K562 (cell line): Measurements from ENCODE around the gene TRIM27. TPM values are rescaled to one million over a fixed set of nuclear protein-coding genes. Genes with fewer than 3 reads are reported as not detected.

Experiments
- DIDO1 ChIP-seq: fragments of 450-650 bp; IDR thresholded peaks from 2 replicates; pipeline ENCODE4 v1.6.1; 2016; ENCODE audit warnings: low read depth, missing biosample characterization, missing genetic modification characterization
- EP300 ChIP-seq: IDR thresholded peaks from 2 replicates; pipeline ENCODE4 v1.6.1; 2012; ENCODE audit warnings: low read length, improper control_type of control experiment
- ERF ChIP-seq: fragments of 450-650 bp; formaldehyde crosslinking; IDR thresholded peaks from 2 replicates; pipeline ENCODE4 v1.4.0; 2020; ENCODE audit warnings: mild to moderate bottlenecking, mixed read lengths
- HDAC1 ChIP-seq, 2 experiments: fragments of 450-650 bp; IDR thresholded peaks; 2 replicates each; pipeline ENCODE4 v1.6.1; 2016 to 2017; ENCODE audit warnings: inconsistent platforms in 1 of 2, mild to moderate bottlenecking in 1 of 2, moderate library complexity in 1 of 2
- LARP7 ChIP-seq: fragments of 450-650 bp; IDR thresholded peaks from 2 replicates; pipeline ENCODE4 v1.6.1; 2016
- MAZ ChIP-seq, 2 experiments: fragments of 450-650 bp in 1 of 2; sonication (generic) in 1 of 2; formaldehyde crosslinking; IDR thresholded peaks in 1 of 2; conservative IDR thresholded peaks in 1 of 2; 2 replicates each; pipeline versions ENCODE4 v1.4.0 to v1.5.0; 2020; ENCODE audit warnings: mild to moderate bottlenecking in 1 of 2, missing genetic modification reagents in 1 of 2
- NFATC3 ChIP-seq: fragments of 450-650 bp; IDR thresholded peaks from 2 replicates; pipeline ENCODE4 v1.6.1; 2017; ENCODE audit warnings: mild to moderate bottlenecking
- PHF8 ChIP-seq: fragments of 200-600 bp; sonication (generic); IDR thresholded peaks from 2 replicates; pipeline ENCODE4 v1.6.1; 2012; ENCODE audit warnings: mixed run types, mild to moderate bottlenecking, inconsistent platforms, low read length, moderate library complexity, borderline replicate concordance
- SAFB2 ChIP-seq: fragments of 200-400 bp; formaldehyde crosslinking; IDR thresholded peaks from 2 replicates; pipeline ENCODE4 v1.6.1; 2018; ENCODE audit warnings: borderline replicate concordance, low read length, low read depth, moderate library complexity; ENCODE audit not compliant: severe bottlenecking
- SMAD3 ChIP-seq: fragments of 450-650 bp; formaldehyde crosslinking; conservative IDR thresholded peaks from 2 replicates; pipeline ENCODE4 v1.4.0; 2020; ENCODE audit warnings: mild to moderate bottlenecking
- SMARCA5 ChIP-seq: fragments of 450-650 bp; IDR thresholded peaks from 2 replicates; pipeline ENCODE4 v1.6.1; 2016
- SMARCE1 ChIP-seq: fragments of 450-650 bp; IDR thresholded peaks from 2 replicates; pipeline ENCODE4 v1.7.1; 2016; ENCODE audit warnings: mild to moderate bottlenecking
- ZC3H8 ChIP-seq: fragments of 450-650 bp; IDR thresholded peaks from 2 replicates; pipeline ENCODE4 v1.6.1; 2017
- ZNF274 ChIP-seq: IDR thresholded peaks from 2 replicates; pipeline ENCODE4 v1.6.1; 2011; ENCODE audit warnings: low read depth, mild to moderate bottlenecking, low read length, moderate library complexity, borderline replicate concordance
- ZNF408 ChIP-seq: fragments of 250-450 bp; sonication (Bioruptor Pico); IDR thresholded peaks from 2 replicates; pipeline ENCODE4 v1.4.0; 2020; ENCODE audit warnings: low read depth, mild to moderate bottlenecking, moderate library complexity
- polyA plus RNA-seq, 8 experiments: library from polyadenylated mRNA; depleted of rRNA in 4 of 8; stranded (reverse) in 5 of 8; unstranded in 3 of 8; fragments of >200 nt; fragmentation: Nextera tagmentation in 2 of 8; fragmentation: Illumina TruSeq in 1 of 8; extraction: Ambion mirVana in 2 of 8; extraction: Trizol in 1 of 8; gene quantifications; 2 replicates each; pipeline versions ENCODE4 v1.2.1 to v1.2.3, GENCODE V29; 2011 to 2014; ENCODE audit warnings: inconsistent platforms in 1 of 8, missing spikeins in 1 of 8
- total RNA-seq, 7 experiments: library from RNA; depleted of rRNA in 6 of 7; stranded (reverse); fragments of >200 nt in 6 of 7; fragmentation: Illumina TruSeq in 2 of 7; extraction: Trizol in 2 of 7; gene quantifications; 2 replicates each; pipeline versions ENCODE4 v1.2.1 to v1.2.3, GENCODE V29; 2011 to 2021; ENCODE audit warnings: low replicate concordance in 1 of 7
- TF ChIP-seq, protein P1 (sequence below): fragments of 450-650 bp; IDR thresholded peaks from 2 replicates; pipeline ENCODE4 v1.6.1; 2018; ENCODE audit not compliant: partially characterized antibody
- TF ChIP-seq, protein P2 (sequence below): fragments of 450-650 bp; IDR thresholded peaks from 2 replicates; pipeline ENCODE4 v1.6.1; 2016; ENCODE audit warnings: borderline replicate concordance
- TF ChIP-seq, protein P3 (sequence below): fragments of 450-650 bp; IDR thresholded peaks from 2 replicates; pipeline ENCODE4 v1.6.1; 2014; ENCODE audit warnings: low read depth, mild to moderate bottlenecking, moderate library complexity, borderline replicate concordance
- TF ChIP-seq, protein P4 (sequence below): IDR thresholded peaks from 3 replicates; pipeline ENCODE4 v1.6.1; 2011; ENCODE audit warnings: borderline replicate concordance, mild to moderate bottlenecking, moderate library complexity; ENCODE audit not compliant: insufficient read length; ENCODE audit errors: extremely low read depth

The TRIM27 gene
- total and polyA plus RNA-seq, 9 of the 15 experiments (the other 6 are each of a cell fraction or from before 2014, with no cell fraction given) = 37.7 to 235 (median 122) TPM

DNA sequence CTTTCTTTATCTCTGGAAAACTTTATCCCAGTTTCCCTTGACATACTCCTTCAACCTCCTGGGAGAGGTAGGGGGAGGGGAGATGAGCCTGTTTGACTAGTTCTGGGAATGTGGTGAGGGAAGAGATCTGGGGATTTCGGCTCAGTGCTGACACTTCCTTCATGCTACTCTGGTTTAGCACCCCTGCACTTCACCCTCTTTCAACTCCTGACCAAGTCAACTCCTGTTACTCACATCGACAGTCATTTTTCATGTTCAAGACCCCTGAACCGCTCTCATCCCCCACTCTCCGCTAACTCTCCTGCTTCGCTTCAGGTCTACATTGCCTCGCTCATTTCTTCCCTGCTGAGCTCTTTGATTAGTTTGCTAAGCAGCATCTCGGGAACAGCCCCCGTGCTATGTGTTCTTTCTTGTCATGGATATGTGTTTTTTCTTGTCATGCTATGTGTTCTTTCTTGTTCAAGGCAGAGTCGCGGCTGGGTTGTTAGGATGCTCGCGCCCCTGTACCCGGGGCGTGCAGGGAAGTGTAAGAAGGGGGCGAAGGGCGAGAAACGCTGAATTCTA lies 16.6 kb upstream of the TRIM27 start (continued):
- TF ChIP-seq, protein P1, sequence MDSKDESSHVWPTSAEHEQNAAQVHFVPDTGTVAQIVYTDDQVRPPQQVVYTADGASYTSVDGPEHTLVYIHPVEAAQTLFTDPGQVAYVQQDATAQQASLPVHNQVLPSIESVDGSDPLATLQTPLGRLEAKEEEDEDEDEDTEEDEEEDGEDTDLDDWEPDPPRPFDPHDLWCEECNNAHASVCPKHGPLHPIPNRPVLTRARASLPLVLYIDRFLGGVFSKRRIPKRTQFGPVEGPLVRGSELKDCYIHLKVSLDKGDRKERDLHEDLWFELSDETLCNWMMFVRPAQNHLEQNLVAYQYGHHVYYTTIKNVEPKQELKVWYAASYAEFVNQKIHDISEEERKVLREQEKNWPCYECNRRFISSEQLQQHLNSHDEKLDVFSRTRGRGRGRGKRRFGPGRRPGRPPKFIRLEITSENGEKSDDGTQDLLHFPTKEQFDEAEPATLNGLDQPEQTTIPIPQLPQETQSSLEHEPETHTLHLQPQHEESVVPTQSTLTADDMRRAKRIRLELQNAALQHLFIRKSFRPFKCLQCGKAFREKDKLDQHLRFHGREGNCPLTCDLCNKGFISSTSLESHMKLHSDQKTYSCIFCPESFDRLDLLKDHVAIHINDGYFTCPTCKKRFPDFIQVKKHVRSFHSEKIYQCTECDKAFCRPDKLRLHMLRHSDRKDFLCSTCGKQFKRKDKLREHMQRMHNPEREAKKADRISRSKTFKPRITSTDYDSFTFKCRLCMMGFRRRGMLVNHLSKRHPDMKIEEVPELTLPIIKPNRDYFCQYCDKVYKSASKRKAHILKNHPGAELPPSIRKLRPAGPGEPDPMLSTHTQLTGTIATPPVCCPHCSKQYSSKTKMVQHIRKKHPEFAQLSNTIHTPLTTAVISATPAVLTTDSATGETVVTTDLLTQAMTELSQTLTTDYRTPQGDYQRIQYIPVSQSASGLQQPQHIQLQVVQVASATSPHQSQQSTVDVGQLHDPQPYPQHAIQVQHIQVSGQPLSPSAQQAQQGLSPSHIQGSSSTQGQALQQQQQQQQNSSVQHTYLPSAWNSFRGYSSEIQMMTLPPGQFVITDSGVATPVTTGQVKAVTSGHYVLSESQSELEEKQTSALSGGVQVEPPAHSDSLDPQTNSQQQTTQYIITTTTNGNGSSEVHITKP = peak; percentile 13
- TF ChIP-seq SAFB2 (no peak), LARP7 (peak; percentile 58; the same call in 1 of the 2 replicates), ERF (CRISPR knock-in tag) (no peak), NFATC3 (peak; percentile 7), PHF8 (peak; percentile 42), MAZ (CRISPR knock-in tag; conservative IDR thresholded peaks at IDR 0.05 in 1 of 2, IDR thresholded peaks at IDR 0.05 in 1 of 2) (no peak), SMAD3 (CRISPR knock-in tag) (no peak), ZNF274 (peak; percentile 7; the same call in 1 of the 2 replicates), SMARCA5 (peak; percentile 13; the same call in 1 of the 2 replicates), SMARCE1 (0 out of 2 replicates have a peak, but pooled peaks have one; percentile 38), EP300 (no peak), ZC3H8 (peak; percentile 17; the same call in 1 of the 2 replicates), ZNF408 (CRISPR knock-in tag) (no peak), HDAC1 (IDR thresholded peaks at IDR 0.05) (peak in 1 of 2 experiments; percentile 70; a peak in 1 of 4 replicates), DIDO1 (tag) (no peak)
- TF ChIP-seq, protein P2, sequence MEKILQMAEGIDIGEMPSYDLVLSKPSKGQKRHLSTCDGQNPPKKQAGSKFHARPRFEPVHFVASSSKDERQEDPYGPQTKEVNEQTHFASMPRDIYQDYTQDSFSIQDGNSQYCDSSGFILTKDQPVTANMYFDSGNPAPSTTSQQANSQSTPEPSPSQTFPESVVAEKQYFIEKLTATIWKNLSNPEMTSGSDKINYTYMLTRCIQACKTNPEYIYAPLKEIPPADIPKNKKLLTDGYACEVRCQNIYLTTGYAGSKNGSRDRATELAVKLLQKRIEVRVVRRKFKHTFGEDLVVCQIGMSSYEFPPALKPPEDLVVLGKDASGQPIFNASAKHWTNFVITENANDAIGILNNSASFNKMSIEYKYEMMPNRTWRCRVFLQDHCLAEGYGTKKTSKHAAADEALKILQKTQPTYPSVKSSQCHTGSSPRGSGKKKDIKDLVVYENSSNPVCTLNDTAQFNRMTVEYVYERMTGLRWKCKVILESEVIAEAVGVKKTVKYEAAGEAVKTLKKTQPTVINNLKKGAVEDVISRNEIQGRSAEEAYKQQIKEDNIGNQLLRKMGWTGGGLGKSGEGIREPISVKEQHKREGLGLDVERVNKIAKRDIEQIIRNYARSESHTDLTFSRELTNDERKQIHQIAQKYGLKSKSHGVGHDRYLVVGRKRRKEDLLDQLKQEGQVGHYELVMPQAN = peak; percentile 75; the same call in 1 of the 2 replicates
- TF ChIP-seq, protein P3, sequence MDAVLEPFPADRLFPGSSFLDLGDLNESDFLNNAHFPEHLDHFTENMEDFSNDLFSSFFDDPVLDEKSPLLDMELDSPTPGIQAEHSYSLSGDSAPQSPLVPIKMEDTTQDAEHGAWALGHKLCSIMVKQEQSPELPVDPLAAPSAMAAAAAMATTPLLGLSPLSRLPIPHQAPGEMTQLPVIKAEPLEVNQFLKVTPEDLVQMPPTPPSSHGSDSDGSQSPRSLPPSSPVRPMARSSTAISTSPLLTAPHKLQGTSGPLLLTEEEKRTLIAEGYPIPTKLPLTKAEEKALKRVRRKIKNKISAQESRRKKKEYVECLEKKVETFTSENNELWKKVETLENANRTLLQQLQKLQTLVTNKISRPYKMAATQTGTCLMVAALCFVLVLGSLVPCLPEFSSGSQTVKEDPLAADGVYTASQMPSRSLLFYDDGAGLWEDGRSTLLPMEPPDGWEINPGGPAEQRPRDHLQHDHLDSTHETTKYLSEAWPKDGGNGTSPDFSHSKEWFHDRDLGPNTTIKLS = no peak
- TF ChIP-seq, protein P4, sequence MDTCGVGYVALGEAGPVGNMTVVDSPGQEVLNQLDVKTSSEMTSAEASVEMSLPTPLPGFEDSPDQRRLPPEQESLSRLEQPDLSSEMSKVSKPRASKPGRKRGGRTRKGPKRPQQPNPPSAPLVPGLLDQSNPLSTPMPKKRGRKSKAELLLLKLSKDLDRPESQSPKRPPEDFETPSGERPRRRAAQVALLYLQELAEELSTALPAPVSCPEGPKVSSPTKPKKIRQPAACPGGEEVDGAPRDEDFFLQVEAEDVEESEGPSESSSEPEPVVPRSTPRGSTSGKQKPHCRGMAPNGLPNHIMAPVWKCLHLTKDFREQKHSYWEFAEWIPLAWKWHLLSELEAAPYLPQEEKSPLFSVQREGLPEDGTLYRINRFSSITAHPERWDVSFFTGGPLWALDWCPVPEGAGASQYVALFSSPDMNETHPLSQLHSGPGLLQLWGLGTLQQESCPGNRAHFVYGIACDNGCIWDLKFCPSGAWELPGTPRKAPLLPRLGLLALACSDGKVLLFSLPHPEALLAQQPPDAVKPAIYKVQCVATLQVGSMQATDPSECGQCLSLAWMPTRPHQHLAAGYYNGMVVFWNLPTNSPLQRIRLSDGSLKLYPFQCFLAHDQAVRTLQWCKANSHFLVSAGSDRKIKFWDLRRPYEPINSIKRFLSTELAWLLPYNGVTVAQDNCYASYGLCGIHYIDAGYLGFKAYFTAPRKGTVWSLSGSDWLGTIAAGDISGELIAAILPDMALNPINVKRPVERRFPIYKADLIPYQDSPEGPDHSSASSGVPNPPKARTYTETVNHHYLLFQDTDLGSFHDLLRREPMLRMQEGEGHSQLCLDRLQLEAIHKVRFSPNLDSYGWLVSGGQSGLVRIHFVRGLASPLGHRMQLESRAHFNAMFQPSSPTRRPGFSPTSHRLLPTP = peak; percentile 48
